Midbrain (tissue), 1 donor: ENCODE results near the gene NR1H4.
"Not testable (repeated sequence)": the region's sequence is repeated elsewhere in the genome, so short reads cannot be mapped to it uniquely, and the experiment has no call there.

ENCODE experiments used
- DNase-seq: peaks from one replicate; lab custom pipeline; 2025; lab: John Stamatoyannopoulos, UW

Gene NR1H4

DNA sequence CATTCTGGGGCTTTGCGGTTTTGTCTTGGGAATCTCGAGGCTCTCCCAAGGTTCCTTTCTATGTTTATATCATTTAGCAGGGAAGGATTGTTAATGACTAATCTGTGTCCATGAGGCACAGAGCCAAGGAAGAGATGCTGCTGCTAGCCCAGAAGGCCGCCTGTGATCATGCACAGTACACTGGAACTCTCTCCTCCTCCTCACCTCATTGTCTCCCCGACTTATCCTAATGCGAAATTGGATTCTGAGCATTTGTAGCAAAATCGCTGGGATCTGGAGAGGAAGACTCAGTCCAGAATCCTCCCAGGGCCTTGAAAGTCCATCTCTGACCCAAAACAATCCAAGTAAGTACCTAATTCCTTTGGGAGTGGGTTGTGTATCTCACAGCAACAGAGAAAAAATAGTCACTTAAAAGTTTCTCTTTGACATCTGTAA is at the start of gene NR1H4:
TSS of gene NR1H4 (plus strand) at position 151 of the 435 bp plus-strand sequence. CDS start 19,458 bp downstream, outside the sequence.
- no peak for DNase-seq

DNA sequence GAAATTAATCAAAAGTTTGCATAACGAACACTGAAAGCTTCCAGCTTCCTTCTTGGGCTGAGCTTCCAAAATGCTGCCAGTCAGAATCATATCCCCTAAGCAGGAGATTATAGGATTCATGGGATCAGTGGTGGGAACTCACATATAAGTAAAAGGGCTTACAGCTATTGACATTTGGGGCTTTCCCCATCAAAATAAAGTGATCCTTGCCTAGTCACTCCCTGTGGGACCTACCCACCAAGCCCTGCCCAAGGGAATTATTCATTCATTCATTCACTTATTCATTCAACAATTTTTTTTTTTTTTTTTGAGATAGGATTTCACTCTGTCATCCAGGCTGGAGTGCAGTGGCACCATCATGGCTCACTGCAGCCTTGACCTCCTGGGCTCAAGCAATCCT is 47.5 kb upstream of the NR1H4 start:
- DNase-seq = no peak

DNA sequence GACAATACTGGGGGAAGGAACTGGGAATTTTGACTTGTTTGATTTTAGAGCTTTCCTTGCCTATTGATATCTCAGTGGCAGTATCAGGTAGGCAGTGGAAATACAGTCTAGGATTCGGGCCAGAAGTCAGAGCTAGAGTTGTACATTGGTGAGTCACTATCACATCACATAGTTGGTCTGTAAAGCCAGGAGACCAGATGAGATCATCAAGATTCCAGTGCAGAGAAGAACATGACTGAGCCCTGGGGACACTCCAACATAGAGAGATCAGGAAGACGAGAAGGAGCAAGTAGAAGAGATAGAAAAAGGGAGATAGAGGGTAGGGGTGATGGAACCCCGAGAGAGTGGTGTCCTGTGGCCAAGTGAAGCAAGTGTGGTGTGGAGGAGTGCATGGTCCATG is 46.6 kb upstream of the NR1H4 start:
- no peak for DNase-seq

DNA sequence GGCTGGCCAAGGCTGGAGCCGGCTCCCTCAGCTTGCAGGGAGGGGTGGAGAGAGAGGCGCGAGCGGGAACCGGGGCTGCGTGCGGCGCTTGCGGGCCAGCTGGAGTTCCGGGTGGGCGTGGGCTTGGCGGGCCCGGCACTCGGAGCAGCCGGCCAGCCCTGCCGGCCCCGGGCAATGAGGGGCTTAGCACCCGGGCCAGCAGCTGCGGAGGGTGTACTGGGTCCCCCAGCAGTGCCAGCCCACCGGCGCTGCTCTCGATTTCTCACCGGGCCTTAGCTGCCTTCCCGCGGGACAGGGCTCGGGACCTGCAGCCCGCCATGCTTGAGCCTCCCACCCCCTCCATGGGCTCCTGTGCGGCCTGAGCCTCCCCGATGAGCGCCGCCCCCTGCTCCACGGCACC is 43.4 kb upstream of the NR1H4 start:
- not testable (repeated sequence) for DNase-seq

DNA sequence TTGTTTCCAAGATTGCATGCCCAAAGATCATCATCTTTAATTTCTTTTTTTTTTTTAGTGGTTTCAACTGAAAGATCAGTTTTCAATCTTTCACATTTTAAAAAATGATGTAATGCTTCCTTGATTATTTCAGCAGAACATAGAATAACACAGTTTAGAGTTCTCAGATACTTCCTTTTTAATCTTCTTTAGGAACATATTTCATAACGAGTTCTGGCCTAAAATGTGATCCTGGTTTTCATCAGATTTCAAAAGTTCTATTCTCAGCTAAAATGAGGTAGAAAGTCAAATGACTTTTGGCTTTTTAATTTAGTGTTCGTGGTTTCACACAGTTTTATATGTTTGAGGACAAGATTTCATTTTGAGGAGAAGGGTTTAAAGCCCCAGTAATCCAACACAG is 40.0 kb upstream of the NR1H4 start:
- no peak for DNase-seq

DNA sequence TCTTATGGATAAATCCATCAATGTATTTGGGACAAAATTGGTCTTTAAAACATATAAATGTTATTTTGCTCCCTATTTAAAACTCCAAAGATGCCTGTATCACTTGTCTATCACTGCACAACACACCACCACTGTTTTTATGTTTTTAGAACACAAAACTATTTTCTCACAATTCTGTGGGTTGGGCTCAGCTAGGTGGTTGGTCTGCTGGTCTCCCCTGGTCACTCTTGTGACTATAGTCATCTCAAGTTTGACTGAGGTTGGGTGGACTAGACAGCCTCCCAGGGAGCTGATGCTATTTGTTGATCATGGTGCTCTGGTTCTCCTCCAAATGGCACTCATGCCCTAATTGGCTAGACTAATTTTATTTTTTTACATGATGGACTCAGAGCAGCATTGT is 39.5 kb upstream of the NR1H4 start:
- no peak for DNase-seq

DNA sequence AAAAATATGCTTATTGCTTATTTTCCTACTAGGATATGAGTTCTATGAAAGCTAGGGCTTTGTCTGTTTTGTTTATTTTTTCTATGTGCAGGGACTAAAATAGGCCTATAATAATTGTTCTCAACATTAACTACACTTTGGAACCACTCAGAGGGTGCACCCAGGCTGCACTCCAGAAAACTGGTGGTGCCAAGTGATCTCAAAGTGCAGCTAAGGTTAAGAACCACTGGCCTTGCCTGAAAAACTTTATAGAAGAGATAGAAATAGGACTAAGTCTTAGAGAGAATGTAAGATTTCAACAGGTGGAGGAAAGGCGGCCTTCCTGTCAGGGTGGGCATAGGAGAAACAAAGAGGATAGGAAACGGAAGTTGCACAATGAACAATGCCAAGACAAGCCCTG is 37.7 kb upstream of the NR1H4 start:
- no peak for DNase-seq

DNA sequence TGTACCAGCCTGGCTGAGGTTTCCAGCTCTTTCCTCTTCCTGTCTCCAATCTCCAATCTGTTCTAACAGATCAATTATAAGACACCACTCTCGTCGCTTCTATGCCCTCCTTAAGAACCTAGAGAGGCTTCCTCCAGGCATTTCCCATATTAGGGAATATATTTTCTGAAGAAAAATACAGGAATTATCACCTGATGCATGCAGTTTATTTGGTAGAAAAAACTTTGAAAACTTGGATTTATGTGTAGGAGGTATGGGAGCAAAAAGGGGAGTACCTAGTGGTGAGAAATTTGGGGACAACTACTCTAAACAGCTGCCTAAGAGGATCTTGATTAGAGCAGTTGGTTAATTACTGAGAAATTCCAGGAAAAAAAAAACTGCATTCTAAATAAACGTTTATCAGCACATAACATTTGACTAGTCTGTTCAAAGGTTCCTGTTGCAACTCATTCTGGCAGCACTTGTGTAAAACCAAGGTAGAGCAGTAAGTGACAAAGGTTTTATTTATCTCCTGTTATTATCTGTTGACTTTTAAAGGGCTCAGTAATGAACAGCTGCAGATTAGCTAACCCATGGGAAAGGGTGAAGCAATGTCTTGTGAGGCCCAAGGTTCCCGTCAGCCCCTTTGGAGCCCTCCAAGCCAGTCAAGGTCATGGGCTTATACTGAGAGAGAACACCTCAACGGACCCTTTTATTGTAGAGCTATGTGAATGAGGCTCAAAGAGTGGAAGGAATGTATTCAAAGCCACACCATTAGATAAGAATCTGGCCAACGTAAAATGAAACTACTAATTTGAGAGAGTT is 36.4 kb upstream of the NR1H4 start:
- DNase-seq = no peak

DNA sequence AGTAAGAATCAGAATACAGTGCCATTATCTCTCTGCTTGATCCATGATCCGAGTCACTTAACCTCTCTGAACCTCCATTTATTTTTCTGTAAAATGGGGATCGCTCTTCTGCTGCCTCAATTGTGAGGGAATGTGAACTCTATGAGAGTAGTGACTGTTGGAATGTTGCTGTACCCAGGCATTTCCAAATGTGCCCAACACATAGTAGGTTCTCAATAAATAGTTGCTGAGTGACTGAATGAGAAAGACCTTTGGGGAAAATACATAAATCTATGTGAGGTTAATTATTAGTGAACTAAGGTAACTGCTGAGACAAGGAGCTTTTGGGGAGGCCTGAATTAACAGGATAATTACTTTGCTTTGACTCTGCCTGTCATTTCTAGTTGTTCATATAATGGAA is 33.9 kb upstream of the NR1H4 start:
- no peak for DNase-seq

DNA sequence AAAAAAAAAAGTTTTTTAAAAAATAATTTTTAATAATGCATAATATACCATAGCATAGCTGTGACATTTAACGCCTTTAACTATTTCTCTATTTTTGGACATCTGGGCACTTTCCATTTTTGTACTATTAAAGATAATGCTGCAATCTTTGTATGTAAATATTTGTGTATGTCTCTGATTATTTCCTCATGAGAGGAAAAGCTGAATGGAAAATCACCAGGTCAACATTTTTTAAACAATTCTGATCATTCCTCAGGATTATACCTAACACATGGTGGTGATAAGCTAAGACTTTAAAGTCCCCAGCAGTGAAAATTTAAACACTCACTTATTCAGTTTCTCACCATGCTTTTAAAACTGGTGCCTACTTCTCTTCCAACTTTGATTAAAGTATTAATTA is 31.3 kb upstream of the NR1H4 start:
- no peak for DNase-seq

DNA sequence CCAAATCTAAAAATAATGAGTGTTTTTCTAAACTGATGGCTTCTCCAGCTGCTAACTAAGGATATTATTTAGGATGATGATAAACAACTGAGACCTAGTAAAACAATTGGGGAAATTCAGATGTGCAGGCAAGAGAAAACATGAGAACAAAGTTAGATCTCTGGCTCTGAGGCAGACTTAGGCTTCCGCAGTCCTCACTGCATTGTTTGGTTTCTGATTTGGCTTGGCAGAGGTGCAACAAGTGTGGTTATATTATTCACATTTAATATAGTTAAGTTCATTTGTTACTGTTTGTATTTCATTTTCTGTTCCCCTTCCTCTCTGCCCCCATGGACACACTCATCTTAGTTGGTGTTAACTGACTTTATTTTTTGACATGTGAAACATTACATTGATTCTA is 30.2 kb upstream of the NR1H4 start:
- DNase-seq = no peak

DNA sequence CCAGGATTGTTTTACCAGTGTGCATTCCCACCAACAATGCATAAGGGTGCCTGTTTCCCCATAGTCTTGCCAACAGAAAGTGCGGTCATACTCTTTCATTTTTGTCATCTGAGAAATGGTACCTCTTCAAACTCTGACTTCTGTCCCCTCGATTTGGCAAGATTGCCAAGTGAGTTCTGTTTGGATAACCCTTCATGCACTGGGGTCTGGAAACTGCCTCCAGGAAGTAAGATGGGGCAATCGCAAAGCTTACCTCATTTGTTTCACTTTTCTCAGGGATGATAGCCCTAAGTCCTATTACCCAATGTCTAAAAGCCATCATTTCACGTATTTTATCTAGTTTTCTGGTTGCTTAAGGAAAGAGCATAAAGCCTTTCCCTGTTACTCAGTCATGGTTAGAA is 28.6 kb upstream of the NR1H4 start:
- DNase-seq = no peak

DNA sequence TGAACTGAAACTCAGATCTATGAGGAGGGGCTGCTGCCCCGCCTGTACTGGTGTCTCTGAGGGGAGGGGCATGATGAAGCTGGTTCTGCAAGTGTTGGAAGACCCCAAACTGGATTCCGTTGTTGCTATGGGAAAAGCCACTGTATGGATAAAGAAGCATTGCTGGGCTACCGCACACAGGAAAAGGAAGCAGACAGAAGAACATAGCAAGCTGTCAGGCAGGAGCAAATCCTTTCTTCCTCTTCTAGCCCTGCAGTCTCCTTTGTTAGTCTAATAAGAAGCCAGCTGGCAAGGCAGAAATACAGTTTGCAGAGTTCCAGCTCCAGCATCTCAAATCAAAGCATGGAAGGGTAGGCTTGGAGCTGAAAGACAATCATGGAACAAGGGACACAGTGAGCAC is 26.3 kb upstream of the NR1H4 start:
- no peak for DNase-seq

DNA sequence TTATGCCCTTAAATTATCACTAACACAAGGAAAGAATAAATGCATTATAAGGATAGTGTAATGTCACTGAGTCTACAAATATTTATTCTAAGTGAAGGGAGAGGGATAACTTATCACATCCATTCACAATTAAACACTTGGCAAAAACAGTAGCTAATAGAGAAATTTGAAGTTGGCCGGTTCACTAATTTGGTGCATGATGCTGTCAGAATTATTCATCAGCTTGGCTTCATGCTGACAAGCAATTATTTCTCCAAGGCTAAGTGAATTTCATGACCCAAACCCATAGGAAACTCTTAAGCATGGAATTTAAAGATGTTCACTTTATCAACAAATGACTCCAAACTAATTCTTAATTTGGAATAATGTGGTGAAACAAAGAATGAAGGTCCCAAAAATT is 25.0 kb upstream of the NR1H4 start:
- no peak for DNase-seq

DNA sequence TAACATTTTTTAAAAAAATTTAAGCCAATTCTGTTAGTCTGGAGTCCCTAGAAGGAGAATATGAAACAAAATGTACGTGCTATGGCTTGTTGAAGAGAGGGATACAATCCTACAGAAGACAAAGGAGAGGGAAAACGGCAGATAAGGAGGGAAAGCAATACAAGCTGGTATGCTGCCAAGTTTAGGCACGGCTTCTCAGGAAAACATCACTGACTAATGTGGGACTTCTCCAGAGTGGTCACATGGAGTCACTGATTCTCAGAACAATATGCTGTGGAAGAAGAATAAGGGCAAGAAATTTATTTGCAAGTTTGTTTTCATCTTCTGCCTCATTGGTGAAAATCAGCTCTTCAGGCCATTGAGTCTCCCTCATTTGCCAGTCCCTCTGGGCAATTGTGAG is 22.9 kb upstream of the NR1H4 start:
- no peak for DNase-seq

DNA sequence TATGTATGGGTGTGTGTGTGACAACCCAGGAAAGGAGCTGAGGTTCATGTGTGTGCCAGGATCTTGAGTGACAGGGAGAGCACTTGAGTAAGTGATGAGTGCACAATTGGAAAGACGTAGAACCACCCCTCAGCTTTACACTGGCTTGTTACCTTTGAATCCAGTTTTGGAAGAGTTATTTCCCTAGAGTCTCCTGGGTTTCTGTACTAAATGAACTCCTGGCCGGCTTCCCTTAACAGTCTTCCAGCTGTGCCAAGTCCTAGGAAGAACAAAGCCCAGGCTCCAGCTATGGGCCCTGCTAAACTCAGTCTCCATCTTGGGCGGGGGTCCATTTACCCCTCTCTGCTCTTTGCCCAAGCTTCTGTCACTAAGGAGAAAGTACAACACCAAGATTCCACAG is 19.7 kb upstream of the NR1H4 start:
- DNase-seq = no peak

DNA sequence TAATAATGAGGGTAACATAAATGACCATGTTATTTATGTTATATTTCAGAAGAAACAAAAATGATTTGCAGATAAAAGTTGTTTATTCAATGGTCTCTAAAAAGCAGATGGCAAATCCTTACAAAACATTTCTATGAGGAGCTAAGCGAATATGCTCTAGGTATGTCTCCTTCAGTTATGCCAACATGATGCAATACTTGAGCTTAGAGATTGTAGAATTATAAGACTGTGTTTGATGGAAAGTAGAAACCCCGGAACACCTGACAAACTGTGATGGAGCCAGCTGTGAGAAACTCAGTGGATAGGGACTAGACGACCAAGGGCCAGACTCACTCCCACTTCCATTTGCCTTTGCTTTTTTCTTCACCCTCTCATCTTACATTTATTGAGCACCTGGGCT is 17.8 kb upstream of the NR1H4 start:
- no peak for DNase-seq

DNA sequence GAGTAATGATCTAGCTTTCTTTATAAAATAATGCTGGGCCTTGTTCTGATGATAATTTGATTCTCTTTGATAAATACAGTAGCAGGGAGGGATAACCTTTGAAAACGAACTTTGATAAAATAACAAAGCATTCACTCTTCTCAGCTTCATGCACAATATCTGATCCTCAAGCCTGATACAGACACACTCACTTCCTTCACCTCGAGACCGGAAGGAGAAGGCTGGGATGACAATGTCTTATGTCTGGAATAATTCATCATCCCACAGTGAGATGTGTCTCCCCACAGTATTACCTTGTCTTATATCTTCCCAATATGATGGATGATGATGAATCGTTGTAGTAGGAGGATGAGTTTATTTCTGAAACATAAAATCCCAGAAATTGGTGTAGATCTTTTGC is 15.5 kb upstream of the NR1H4 start:
- no peak for DNase-seq

DNA sequence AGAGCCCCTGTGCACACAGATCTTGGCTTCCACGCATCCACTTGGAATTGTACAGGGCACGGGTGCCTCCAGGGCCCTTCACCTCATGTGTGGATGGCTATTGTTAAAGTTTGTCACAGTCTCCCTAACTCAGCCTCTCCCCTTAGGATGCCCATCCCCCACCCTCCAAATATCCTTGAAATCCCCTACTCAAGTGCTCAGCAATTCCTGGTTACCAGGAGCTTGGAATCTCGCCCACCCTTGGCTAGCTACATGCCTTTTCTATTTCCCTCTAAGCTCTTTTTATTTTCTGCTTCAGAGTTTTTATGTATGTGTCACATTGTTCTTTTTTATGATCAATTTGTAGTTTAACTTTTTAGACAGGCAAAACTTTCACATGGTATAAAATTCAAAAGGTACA is 13.0 kb upstream of the NR1H4 start:
- DNase-seq = no peak

DNA sequence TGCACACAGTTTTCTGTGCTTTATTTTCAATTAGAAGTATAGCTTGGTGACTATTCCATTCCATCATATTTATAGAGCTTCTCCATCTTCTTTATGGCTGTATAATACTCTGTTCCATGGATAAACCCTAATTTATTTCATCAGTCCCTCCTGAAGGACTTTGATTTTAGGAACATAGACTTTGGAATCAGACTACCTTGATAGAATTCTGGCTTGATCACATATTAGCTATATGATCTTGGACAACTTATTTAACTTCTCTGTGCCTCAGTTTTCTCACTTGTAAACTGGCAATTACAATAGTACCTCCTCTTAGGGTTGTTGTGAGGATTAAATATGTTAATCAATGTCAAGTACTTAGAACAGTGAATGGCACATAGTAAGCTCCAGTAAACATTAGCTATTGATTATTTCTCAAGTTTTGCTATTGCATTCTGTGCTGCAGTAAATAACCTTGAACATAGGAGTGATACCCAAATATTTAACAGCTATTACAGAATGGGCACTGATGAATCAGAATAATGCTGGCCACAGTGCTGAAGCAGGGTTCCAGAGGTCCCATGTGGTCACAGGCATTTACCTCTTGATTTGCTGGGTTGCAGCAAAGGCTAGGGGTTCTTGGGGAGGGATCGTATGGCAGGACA is 12.2 kb upstream of the NR1H4 start:
- no peak for DNase-seq

DNA sequence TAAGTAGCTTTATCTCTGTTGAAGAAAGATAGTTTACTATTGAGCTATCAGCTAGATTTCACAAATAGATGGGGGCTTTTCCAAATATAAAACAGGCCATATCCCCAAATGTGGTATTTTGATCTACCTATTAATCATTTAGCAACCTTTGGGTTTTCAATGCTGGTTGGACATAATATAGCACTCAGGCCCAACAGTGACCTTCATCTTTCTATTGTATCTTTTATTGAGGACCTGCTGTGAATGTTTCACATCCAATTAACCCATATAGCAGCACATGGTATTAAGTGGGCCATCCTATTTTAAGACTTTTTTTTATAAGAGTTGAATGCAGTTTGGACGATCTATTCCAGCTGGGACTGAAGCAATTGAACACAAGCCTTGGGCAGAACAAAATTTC is 10.0 kb upstream of the NR1H4 start:
- DNase-seq = no peak

DNA sequence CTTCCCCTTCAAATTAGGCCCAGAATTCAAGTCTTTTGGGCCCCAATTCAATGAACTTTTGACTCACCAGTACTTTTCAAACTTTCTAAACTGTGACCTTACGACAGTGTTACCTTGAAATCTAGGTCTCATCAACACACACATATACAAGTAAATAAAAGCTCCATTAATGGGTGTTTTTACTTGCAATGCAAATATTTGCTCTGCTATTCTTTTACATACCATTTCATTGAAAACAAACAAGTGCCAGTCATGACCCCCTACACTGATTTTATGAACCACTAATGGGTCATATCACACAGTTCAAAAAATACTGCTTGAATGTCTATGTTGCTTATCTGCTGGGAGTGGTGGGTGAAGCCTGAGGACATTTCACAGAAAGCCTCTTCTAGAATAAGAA is 9.1 kb upstream of the NR1H4 start:
- no peak for DNase-seq

DNA sequence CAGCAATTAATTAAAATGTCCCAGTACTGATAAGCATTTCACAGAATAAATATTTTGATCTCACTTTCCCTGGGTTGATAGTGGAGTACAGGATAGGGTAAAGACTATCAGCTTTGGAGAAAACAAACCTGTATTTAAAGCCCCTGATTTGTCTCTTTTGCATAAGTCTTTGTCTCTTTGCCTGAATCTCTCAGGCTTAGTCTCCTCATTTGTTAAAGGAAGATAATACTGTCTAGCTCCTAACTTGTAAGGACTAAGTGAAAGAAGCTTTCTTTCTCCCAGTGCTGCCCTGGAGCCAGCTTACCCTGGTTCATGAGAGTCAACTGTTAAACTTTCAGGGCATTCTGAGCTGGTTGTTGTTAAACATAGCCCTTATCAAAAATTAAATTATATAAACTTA is 5.5 kb upstream of the NR1H4 start:
- DNase-seq = no peak

DNA sequence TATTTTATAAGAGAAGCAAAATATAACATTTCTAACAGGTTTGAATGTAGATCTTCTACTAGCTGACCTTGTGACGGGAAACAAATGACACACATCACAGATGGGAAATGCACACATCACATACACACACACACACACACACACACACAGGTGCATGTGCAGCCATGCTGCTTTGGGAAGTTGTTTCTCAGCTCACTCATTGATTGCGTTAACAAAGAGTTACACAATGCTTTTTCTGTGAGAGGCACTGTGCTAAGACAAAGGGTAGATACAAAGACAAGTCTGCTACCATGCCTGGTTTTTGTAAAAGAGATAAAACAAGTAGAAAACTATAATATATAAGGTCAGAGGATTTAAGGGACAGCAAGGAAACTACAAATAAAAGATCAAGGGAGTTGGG is 1.3 kb upstream of the NR1H4 start:
- no peak for DNase-seq
